GM23338 (cell line): ENCODE results near the gene SLC35G4.

Source experiments
- CREB1 ChIP-seq: fragments of 250-450 bp; sonication (Bioruptor Pico); IDR thresholded peaks from 2 replicates; pipeline ENCODE4 v1.5.0; 2020; ENCODE audit warnings: low read depth, mild to moderate bottlenecking, moderate library complexity
- EZH2 ChIP-seq: fragments of 200-600 bp; sonication (generic); IDR thresholded peaks from one replicate; pipeline ENCODE4 v1.8.0; 2017; ENCODE audit warnings: antibody characterized with exemption, mild to moderate bottlenecking, low read depth; ENCODE audit not compliant: unreplicated experiment
- POLR2AphosphoS5 ChIP-seq: IDR thresholded peaks from 2 replicates; pipeline ENCODE4 v1.6.1; 2016; ENCODE audit warnings: antibody characterized with exemption, low read depth
- TF ChIP-seq, protein P1 (sequence below), 2 experiments: fragments of 200-600 bp in 1 of 2; sonication (generic) in 1 of 2; conservative IDR thresholded peaks; 2 replicates each; pipeline versions ENCODE4 v1.5.1 to v1.6.1; 2016 to 2017; ENCODE audit warnings: antibody characterized with exemption in 2 of 2, low read depth in 2 of 2, mild to moderate bottlenecking in 2 of 2, moderate library complexity in 1 of 2
- TF ChIP-seq, protein P2 (sequence below): IDR thresholded peaks from one replicate; pipeline ENCODE4 v1.6.1; 2018; ENCODE audit warnings: antibody characterized with exemption; ENCODE audit not compliant: unreplicated experiment

DNA sequence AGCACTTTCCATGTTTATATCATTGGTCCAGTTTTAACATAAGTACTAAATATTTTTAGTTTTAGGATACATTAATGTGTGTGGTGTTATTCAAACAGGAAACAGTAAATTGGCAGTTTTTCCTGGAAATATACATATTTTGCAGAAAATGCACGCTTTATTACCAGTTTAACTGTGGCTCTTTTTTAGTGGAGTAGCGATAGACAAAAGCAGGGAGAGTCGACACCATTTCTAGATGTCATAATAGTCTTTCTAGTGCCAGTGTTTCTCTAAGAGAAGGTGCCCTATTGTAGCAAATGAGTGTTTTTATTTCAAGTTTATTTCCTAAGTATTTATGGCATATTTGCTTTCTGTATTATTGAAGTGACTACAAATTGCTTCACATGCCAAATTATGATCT is 9.1 kb upstream of the SLC35G4 start:
- TF ChIP-seq, protein P1, sequence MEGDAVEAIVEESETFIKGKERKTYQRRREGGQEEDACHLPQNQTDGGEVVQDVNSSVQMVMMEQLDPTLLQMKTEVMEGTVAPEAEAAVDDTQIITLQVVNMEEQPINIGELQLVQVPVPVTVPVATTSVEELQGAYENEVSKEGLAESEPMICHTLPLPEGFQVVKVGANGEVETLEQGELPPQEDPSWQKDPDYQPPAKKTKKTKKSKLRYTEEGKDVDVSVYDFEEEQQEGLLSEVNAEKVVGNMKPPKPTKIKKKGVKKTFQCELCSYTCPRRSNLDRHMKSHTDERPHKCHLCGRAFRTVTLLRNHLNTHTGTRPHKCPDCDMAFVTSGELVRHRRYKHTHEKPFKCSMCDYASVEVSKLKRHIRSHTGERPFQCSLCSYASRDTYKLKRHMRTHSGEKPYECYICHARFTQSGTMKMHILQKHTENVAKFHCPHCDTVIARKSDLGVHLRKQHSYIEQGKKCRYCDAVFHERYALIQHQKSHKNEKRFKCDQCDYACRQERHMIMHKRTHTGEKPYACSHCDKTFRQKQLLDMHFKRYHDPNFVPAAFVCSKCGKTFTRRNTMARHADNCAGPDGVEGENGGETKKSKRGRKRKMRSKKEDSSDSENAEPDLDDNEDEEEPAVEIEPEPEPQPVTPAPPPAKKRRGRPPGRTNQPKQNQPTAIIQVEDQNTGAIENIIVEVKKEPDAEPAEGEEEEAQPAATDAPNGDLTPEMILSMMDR (conservative IDR thresholded peaks at IDR 0.05; ENCODE audit: low read depth in 2 of 2) = no peak
- TF ChIP-seq CREB1 (CRISPR knock-in tag) (no peak), POLR2AphosphoS5 (no peak), EZH2 (no peak)
- TF ChIP-seq, protein P2, sequence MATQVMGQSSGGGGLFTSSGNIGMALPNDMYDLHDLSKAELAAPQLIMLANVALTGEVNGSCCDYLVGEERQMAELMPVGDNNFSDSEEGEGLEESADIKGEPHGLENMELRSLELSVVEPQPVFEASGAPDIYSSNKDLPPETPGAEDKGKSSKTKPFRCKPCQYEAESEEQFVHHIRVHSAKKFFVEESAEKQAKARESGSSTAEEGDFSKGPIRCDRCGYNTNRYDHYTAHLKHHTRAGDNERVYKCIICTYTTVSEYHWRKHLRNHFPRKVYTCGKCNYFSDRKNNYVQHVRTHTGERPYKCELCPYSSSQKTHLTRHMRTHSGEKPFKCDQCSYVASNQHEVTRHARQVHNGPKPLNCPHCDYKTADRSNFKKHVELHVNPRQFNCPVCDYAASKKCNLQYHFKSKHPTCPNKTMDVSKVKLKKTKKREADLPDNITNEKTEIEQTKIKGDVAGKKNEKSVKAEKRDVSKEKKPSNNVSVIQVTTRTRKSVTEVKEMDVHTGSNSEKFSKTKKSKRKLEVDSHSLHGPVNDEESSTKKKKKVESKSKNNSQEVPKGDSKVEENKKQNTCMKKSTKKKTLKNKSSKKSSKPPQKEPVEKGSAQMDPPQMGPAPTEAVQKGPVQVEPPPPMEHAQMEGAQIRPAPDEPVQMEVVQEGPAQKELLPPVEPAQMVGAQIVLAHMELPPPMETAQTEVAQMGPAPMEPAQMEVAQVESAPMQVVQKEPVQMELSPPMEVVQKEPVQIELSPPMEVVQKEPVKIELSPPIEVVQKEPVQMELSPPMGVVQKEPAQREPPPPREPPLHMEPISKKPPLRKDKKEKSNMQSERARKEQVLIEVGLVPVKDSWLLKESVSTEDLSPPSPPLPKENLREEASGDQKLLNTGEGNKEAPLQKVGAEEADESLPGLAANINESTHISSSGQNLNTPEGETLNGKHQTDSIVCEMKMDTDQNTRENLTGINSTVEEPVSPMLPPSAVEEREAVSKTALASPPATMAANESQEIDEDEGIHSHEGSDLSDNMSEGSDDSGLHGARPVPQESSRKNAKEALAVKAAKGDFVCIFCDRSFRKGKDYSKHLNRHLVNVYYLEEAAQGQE = no peak
